ENCODE data around the gene LARGE1.

LARGE1 gene

GRCh38 chr22:33443683-33444082, 476.6 kb downstream of the LARGE1 start:
- H3K9me3 ChIP-seq (ENCODE audit: control insufficient read depth, insufficient read depth, low read length) = no peaks in the 10 kb centered on the region
- no peaks in the 10 kb centered on the region for H3K4me1 ChIP-seq (ENCODE audit: insufficient read depth, low read length)
- H3K9ac ChIP-seq (ENCODE audit: low read depth, low read length) = no peak overlapping the region
- no peaks in the 10 kb centered on the region for H3K36me3 ChIP-seq (ENCODE audit: insufficient read depth, low read length)

GRCh38 chr22:33440756-33441155, 479.5 kb downstream of the LARGE1 start:
- Histone ChIP-seq H3K9me3 (ENCODE audit: control insufficient read depth, insufficient read depth, low read length) (no peaks in the 10 kb centered on the region), H3K36me3 (ENCODE audit: insufficient read depth, low read length) (no peaks in the 10 kb centered on the region), H3K9ac (ENCODE audit: low read depth, low read length) (no peak overlapping the region), H3K4me1 (ENCODE audit: insufficient read depth, low read length) (no peaks in the 10 kb centered on the region)

GRCh38 chr22:33438273-33438672, 482.0 kb downstream of the LARGE1 start:
- Histone ChIP-seq H3K4me1 (ENCODE audit: insufficient read depth, low read length) (no peaks in the 10 kb centered on the region), H3K9me3 (ENCODE audit: control insufficient read depth, insufficient read depth, low read length) (no peaks in the 10 kb centered on the region), H3K36me3 (ENCODE audit: insufficient read depth, low read length) (no peaks in the 10 kb centered on the region), H3K9ac (ENCODE audit: low read depth, low read length) (no peak overlapping the region)

- Histone ChIP-seq H3K4me1 (ENCODE audit: insufficient read depth, low read length) (no peaks in the 10 kb centered on the region), H3K9ac (ENCODE audit: low read depth, low read length) (no peak overlapping the region), H3K9me3 (ENCODE audit: control insufficient read depth, insufficient read depth, low read length) (no peaks in the 10 kb centered on the region), H3K36me3 (ENCODE audit: insufficient read depth, low read length) (peaks cover 7% of the 10 kb centered on the region; the same call in 1 of the 2 replicates)
Observed at GRCh38 chr22:33431300-33431699, 489.0 kb downstream of the LARGE1 start.

GRCh38 chr22:33429281-33429680, 491.0 kb downstream of the LARGE1 start:
- H3K4me1 ChIP-seq (ENCODE audit: insufficient read depth, low read length) = no peaks in the 10 kb centered on the region
- H3K9me3 ChIP-seq (ENCODE audit: control insufficient read depth, insufficient read depth, low read length) = no peaks in the 10 kb centered on the region
- H3K36me3 ChIP-seq (ENCODE audit: insufficient read depth, low read length) = peaks cover 7% of the 10 kb centered on the region; the same call in 1 of the 2 replicates
- no peak overlapping the region for H3K9ac ChIP-seq (ENCODE audit: low read depth, low read length)

GRCh38 chr22:33427461-33427860, 492.8 kb downstream of the LARGE1 start:
- no peaks in the 10 kb centered on the region for H3K4me1 ChIP-seq (ENCODE audit: insufficient read depth, low read length)
- no peaks in the 10 kb centered on the region for H3K9me3 ChIP-seq (ENCODE audit: control insufficient read depth, insufficient read depth, low read length)
- no peak overlapping the region for H3K9ac ChIP-seq (ENCODE audit: low read depth, low read length)
- H3K36me3 ChIP-seq (ENCODE audit: insufficient read depth, low read length) = peaks cover 7% of the 10 kb centered on the region; the same call in 1 of the 2 replicates

- Histone ChIP-seq H3K36me3 (ENCODE audit: insufficient read depth, low read length) (peaks cover under 1% of the 10 kb centered on the region; the same call in 1 of the 2 replicates), H3K4me1 (ENCODE audit: insufficient read depth, low read length) (no peaks in the 10 kb centered on the region), H3K9me3 (ENCODE audit: control insufficient read depth, insufficient read depth, low read length) (no peaks in the 10 kb centered on the region), H3K9ac (ENCODE audit: low read depth, low read length) (no peak overlapping the region)
Observed at GRCh38 chr22:33426451-33426850, 493.8 kb downstream of the LARGE1 start.

- no peaks in the 10 kb centered on the region for H3K9me3 ChIP-seq (ENCODE audit: control insufficient read depth, insufficient read depth, low read length)
- no peaks in the 10 kb centered on the region for H3K4me1 ChIP-seq (ENCODE audit: insufficient read depth, low read length)
- no peak overlapping the region for H3K9ac ChIP-seq (ENCODE audit: low read depth, low read length)
- no peaks in the 10 kb centered on the region; the same call in 1 of the 2 replicates for H3K36me3 ChIP-seq (ENCODE audit: insufficient read depth, low read length)
Observed at GRCh38 chr22:33421859-33422258, 498.4 kb downstream of the LARGE1 start.

GRCh38 chr22:33418484-33418883, 501.8 kb downstream of the LARGE1 start:
- Histone ChIP-seq H3K36me3 (ENCODE audit: insufficient read depth, low read length) (no peaks in the 10 kb centered on the region; the same call in 1 of the 2 replicates), H3K4me1 (ENCODE audit: insufficient read depth, low read length) (no peaks in the 10 kb centered on the region), H3K9me3 (ENCODE audit: control insufficient read depth, insufficient read depth, low read length) (no peaks in the 10 kb centered on the region), H3K9ac (ENCODE audit: low read depth, low read length) (no peak overlapping the region)

GRCh38 chr22:33415401-33415800, 504.9 kb downstream of the LARGE1 start:
- Histone ChIP-seq H3K9ac (ENCODE audit: low read depth, low read length) (no peak overlapping the region), H3K36me3 (ENCODE audit: insufficient read depth, low read length) (no peaks in the 10 kb centered on the region), H3K9me3 (ENCODE audit: control insufficient read depth, insufficient read depth, low read length) (no peaks in the 10 kb centered on the region), H3K4me1 (ENCODE audit: insufficient read depth, low read length) (no peaks in the 10 kb centered on the region)

GRCh38 chr22:33409079-33409478, 511.2 kb downstream of the LARGE1 start:
- Histone ChIP-seq H3K4me1 (ENCODE audit: insufficient read depth, low read length) (no peaks in the 10 kb centered on the region), H3K36me3 (ENCODE audit: insufficient read depth, low read length) (no peaks in the 10 kb centered on the region; the same call in 1 of the 2 replicates), H3K9me3 (ENCODE audit: control insufficient read depth, insufficient read depth, low read length) (no peaks in the 10 kb centered on the region), H3K9ac (ENCODE audit: low read depth, low read length) (no peak overlapping the region)

GRCh38 chr22:33405194-33405593, 515.1 kb downstream of the LARGE1 start:
- Histone ChIP-seq H3K4me1 (ENCODE audit: insufficient read depth, low read length) (no peaks in the 10 kb centered on the region), H3K9me3 (ENCODE audit: control insufficient read depth, insufficient read depth, low read length) (no peaks in the 10 kb centered on the region), H3K9ac (ENCODE audit: low read depth, low read length) (no peak overlapping the region), H3K36me3 (ENCODE audit: insufficient read depth, low read length) (no peaks in the 10 kb centered on the region; the same call in 1 of the 2 replicates)

- Histone ChIP-seq H3K9me3 (ENCODE audit: control insufficient read depth, insufficient read depth, low read length) (no peaks in the 10 kb centered on the region), H3K4me1 (ENCODE audit: insufficient read depth, low read length) (no peaks in the 10 kb centered on the region), H3K9ac (ENCODE audit: low read depth, low read length) (no peak overlapping the region), H3K36me3 (ENCODE audit: insufficient read depth, low read length) (no peaks in the 10 kb centered on the region; the same call in 1 of the 2 replicates)
Observed at GRCh38 chr22:33404723-33405122, 515.6 kb downstream of the LARGE1 start.

- H3K4me1 ChIP-seq (ENCODE audit: insufficient read depth, low read length) = no peaks in the 10 kb centered on the region
- no peaks in the 10 kb centered on the region for H3K36me3 ChIP-seq (ENCODE audit: insufficient read depth, low read length)
- H3K9ac ChIP-seq (ENCODE audit: low read depth, low read length) = no peak overlapping the region
Observed at GRCh38 chr22:33402325-33402724, 518.0 kb downstream of the LARGE1 start.

GRCh38 chr22:33401291-33401690, 519.0 kb downstream of the LARGE1 start:
- no peaks in the 10 kb centered on the region for H3K9me3 ChIP-seq (ENCODE audit: control insufficient read depth, insufficient read depth, low read length)
- no peak overlapping the region for H3K9ac ChIP-seq (ENCODE audit: low read depth, low read length)
- no peaks in the 10 kb centered on the region for H3K36me3 ChIP-seq (ENCODE audit: insufficient read depth, low read length)
- no peaks in the 10 kb centered on the region for H3K4me1 ChIP-seq (ENCODE audit: insufficient read depth, low read length)

More at GRCh38 chr22:33402325-33402724, 518.0 kb downstream of the LARGE1 start:
- H3K9me3 ChIP-seq (ENCODE audit: control insufficient read depth, insufficient read depth, low read length) = no peaks in the 10 kb centered on the region

GRCh38 chr22:33400891-33401290, 519.4 kb downstream of the LARGE1 start:
- Histone ChIP-seq H3K9me3 (ENCODE audit: control insufficient read depth, insufficient read depth, low read length) (no peaks in the 10 kb centered on the region), H3K36me3 (ENCODE audit: insufficient read depth, low read length) (no peaks in the 10 kb centered on the region), H3K4me1 (ENCODE audit: insufficient read depth, low read length) (no peaks in the 10 kb centered on the region), H3K9ac (ENCODE audit: low read depth, low read length) (no peak overlapping the region)

All from ES-I3 (cell line).